HG02943 (cell line): ENCODE measurements around the gene GPR75.

Experiments used
- ATAC-seq: cut with Tn5 transposase; IDR thresholded peaks from one replicate; pipeline ENCODE4 v1.9.1; 2021; ENCODE audit warnings: mild to moderate bottlenecking, low read depth, moderate library complexity; ENCODE audit not compliant: unreplicated experiment

Gene GPR75

DNA sequence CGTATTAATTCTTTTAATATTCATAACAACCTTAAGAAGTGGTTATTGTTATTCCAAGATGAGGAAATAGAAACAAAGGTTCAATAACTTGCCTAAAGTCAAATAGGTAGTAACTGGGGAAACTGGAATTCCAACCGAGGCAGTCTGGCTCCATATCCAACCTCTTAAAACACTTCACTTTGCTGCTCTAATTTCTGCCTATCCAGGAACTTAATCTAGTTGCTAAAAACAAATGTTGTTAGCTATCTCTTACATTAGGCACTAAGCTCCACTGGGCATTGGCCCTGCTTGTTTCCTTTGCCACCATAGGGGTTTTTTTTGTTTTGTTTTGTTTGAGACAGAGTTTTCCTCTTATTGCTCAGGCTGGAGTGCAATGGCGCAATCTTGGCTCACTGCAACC is 48.2 kb downstream of the GPR75 start:
- no peak for ATAC-seq
